GM21619 (cell line): Measurements from ENCODE around the gene NPIPA1.
A peak's percentile ranks its signal among the peaks of the same experiment; 100 is the strongest.
"Not testable (repeated sequence)": the region's sequence is repeated elsewhere in the genome, so short reads cannot be mapped to it uniquely, and the experiment has no call there.

ENCODE experiments used
- ATAC-seq: cut with Tn5 transposase; IDR thresholded peaks from one replicate; pipeline ENCODE4 v1.9.1; 2021; ENCODE audit not compliant: unreplicated experiment

The NPIPA1 gene

DNA sequence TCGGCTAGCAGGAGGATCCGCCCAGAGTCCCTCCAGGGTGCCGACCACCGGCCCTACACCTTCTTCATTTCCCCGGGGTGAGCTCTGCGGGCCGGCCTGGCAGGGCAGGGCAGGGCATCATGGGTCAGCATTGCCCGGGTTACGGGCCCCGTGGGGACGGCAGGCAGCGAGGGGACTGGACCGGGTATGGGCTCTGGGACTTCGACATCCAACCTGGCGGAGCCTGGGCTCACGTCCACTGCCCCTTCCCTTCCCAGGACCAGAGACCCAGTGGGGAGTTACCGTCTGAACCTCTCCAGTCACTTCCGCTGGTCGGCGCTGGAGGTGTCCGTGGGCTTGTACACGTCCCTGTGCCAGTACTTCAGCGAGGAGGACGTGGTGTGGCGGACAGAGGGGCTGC, 7.0 kb upstream of the NPIPA1 start:
- ATAC-seq: not testable (repeated sequence)

DNA sequence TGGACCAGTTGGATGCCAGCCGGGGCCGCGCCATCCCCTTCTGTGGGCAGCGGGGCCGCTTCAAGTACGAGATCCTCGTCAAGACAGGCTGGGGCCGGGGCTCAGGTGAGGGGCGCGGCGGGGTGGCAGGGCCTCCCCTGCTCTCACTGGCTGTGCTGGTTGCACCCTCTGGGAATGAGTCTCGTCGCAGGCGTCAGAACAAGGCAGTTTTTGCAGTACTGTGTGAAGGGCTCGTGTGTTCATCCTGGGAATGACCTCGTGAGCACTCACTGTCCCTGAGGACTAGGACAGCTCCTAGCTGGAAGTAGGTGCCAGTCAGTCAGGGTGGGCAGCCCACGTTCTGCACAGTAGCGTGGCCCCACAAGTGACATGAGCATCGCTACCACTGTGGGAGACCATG, 6.3 kb upstream of the NPIPA1 start:
- ATAC-seq: not testable (repeated sequence)

DNA sequence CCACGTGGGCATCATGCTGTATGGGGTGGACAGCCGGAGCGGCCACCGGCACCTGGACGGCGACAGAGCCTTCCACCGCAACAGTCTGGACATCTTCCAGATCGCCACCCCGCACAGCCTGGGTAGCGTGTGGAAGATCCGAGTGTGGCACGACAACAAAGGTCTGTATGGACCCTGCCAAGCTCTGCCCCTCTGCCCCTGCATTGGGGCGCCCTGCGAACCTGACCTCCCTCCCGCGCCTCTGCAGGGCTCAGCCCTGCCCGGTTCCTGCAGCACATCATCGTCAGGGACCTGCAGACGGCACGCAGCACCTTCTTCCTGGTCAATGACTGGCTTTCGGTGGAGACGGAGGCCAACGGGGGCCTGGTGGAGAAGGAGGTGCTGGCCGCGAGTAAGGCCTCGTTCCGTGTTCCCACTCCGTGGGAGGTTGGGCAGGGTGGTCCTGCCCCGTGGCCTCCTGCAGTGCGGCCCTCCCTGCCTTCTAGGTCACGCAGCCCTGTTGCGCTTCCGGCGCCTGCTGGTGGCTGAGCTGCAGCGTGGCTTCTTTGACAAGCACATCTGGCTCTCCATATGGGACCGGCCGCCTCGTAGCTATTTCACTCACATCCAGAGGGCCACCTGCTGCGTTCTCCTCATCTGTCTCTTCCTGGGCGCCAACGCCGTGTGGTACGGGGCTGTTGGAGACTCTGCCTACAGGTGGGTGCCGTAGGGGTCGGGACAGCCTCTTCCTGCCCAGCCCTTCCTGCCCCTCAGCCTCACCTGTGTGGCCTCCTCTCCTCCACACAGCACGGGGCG, 4.5 kb upstream of the NPIPA1 start:
- ATAC-seq: not testable (repeated sequence)

DNA sequence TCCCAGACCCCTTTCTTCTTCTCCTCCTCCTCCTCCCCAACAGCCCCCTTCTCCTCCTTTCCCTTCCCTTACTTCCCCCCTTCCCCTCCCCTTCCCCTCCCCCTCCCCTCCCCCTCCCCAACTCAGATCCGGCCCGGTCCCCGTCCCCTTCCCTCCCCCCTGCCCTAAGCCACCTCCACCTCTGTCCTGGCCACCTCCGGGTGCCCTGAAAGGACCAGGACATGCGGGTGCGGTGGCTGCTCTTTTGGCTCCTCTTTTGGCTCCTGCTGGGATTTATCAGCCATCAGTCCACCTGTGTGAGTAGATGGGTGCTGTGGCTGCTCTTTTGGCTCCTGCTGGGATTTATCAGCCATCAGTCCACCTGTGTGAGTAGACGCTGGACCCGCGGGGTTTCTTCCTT, 751 bp downstream of the NPIPA1 start:
- ATAC-seq: not testable (repeated sequence)

DNA sequence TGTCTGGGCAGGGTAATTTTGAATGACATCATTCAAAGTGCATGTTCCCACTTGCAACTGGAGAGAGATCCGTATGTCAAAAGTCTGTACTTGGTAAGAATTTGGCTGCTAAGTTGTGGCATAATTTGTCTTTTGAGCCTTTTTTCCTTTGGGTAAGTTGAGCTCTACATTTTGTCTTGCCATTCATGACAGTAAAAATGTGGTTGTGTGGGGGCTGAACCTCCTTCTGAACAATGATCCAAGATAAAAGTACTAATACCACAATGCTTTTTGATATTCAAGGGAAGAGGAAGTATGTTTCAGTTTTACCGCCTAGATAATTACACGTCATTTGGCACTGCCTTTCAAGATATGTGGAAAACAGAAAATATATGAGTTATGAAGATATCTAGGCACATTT, 5.4 kb downstream of the NPIPA1 start:
- ATAC-seq: not testable (repeated sequence)

DNA sequence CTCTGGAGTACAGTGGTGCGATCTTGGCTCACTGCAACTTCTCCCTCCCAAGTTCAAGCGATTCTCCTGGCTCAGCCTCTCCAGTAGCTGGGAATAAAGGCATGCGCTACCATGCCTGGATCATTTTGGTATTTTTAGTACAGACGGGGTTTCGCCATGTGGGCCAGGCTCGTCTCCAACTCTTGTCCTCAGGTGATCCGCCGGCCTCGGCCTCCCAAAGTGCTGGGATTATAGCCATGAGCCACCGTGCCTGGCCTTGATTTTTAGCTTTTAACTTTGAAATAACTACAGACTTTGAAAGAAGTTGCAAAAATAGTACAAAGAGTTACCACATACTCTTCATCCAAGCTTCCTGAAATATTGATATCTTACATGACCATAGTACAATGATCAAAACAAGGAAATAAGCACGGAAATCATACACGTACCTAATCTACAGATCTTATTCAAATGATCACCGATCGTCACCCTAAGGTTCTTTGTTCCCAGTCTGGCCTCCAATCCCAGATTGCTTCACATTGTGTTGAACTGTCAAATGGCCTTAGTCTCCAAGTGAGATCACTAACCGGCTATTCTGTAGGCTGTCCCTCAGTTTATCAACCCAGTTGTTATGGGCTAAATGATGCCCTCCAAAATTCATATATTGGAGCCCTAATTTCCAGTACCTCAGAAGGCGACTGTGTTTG, 18.4 kb downstream of the NPIPA1 start:
- no peak for ATAC-seq

DNA sequence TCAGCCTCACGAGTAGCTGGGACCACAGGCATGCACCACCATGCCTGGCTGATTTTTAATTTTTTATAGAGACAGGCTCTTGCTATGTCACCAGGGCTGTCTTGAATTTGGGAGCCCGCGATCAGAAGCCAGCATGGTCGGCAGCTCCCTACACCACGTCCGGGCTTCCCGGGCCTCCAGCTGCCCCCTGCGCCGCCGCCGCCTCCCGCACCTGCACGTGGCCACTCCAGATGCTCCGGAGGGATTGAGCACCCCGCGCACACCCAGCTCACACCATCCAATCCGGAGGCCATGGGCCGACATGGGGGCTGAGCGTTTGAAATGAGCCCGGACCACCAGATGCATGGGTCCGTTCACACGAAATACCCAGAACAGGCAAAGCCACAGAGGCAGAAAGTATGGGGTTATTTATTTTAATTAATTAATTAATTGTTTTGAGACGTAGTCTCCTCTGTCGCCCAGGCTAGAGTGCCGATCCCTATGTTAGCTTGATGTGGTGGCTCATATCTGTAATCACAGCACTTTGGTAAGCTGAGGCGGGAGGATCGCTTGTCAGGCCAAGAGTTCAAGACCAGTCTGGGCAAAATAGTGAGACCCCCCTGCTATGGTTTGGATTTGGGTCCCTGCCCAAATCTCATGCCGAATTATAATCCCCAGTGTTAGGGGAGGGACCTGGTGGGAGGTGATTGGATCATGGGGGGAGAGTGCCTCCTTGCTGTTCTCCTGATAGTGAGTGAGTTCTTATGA, 20.5 kb downstream of the NPIPA1 start:
- ATAC-seq: no peak

DNA sequence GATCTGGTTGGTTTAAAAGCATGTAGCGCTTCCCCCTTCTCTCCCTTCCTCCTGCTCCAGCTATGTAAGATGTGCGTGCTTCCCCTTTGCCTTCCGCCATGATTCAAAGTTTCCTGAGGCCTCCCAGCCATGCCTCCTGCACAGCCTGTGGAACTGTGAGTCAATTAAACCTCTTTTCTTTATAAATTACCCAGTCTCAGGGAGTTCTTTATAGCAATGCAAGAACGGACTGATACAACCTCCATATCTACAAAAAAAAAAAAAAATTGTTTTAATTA, 21.0 kb downstream of the NPIPA1 start:
- no peak for ATAC-seq

DNA sequence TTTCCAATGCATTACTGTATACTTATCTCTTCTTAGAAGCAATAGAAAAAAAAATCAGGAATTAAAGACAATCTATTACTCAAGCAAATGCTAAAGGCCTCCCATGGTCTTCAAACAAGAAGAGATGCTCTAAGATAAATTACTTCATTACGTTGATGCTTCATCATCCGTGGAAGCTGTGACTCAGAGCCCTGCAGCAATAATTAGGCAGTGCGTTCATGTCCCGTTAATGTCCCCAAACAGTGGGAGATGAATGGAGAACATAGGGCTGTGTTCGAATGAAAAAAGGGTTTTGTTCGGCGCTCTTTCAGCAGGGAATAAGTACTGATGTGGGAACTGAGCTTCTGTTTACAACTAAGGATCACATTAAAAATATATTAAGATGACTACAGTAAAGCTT, 21.7 kb downstream of the NPIPA1 start:
- no peak for ATAC-seq

DNA sequence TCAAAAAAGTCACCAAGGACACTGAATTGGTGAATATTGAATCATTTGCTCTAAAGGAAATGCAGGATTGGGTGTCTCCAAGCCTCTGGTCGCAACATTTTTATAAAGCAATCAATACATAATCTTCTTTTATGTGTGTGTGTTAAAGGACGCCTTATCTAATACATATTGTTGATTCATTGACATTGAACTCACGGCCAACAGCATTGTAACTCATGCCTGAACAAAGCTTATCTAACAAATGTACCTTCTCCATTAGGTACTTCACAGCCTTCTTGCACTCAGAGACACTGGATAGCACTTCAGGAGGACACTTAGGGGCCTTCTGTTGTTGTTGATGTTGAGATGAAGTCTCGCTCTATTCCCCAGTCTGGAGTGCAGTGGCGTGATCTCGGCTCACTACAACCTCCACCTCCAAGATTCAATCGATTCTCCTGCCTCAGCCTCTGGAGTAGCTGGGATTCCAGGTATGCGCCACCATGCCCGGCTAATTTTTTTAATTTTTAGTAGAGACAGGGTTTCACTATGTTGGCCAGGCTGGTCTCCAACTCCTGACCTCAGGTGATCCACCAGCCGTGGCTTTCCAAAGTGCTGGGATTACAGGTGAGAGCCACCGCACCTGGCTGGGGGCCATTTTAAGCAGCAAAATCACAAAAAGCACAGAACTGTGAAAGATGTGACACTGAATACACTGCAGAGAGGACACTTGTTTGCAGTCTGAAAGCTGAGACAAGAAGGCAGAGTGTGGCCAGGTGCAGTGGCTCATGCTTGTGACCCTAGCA, 24.4 kb downstream of the NPIPA1 start:
- ATAC-seq: no peak

DNA sequence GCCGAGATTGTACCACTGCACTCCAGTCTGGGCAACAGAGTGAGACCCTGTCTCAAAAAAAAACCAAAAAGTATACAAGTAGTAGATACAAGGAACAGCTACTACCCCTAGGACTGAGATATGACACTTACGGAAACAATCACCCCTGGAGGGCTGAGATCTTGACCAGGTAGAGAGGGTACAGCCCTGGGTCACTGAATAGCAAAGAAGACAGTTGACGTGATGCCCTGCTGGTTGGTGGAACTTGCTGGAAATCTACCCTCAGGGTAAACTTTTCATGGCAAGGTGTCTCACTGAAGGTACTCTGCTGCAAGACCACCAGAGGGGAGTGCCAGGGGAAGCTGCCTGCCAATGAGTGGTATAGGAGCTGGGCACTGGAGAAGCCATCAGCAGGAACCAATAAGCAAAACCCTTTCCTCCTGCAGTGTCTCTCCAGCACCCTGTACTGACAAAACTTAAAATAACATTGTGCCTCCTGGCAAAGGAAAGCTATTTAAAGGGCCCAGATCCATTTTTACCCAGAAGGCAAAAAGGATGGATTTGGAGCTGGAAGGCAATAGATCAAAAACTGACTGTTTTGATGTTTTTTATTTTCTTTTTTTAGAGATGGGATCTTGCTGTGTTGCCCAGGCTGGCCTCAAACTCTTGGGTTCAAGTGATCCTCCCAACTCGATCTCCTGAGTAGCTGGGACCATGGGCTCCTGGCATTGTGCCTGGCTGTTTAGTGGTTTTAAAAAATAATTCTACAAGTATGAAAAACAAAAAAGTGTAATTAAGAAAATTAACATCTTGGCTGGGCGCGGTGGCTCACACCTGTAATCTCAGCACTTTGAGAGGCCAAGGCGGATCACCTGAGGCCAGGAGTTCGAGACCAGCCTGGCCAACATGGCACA, 26.3 kb downstream of the NPIPA1 start:
- ATAC-seq: no peak

DNA sequence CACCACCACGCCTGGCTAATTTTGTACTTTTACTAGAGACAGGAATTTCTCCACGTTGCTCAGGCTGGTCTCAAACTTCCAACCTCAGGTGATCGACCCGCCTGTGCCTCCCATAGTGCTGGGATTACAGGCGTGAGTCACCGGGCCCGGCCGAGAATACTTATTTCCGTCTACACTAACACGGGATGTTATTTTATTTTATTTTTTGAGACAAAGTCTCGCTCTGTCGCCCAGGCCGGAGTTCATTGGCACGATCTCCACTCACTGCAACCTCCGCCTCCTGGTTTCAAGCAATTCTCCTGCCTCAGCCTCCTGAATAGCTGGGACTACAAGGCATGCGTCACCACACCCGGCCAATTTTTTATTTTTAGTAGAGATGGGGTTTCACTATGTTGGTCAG, 28.1 kb downstream of the NPIPA1 start:
- no peak for ATAC-seq

DNA sequence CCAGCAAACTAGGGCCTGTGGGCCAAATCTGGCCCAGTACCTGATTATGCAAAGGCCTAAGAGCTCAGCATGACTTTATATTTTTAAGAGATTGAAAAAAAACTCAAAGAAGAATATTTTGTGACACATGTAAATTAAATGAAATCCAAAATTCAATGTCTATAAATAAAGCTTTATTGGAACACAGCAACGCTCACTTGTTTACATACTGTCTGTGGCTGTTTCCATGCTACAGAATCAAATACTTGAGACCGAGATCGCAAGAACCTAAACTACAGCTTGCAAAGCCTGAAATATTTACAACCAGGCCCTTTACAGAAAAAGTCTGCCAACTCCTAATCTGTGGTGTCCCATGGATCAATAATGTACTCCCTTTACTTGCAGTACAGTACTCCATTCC, 32.6 kb downstream of the NPIPA1 start:
- not testable (repeated sequence) for ATAC-seq

DNA sequence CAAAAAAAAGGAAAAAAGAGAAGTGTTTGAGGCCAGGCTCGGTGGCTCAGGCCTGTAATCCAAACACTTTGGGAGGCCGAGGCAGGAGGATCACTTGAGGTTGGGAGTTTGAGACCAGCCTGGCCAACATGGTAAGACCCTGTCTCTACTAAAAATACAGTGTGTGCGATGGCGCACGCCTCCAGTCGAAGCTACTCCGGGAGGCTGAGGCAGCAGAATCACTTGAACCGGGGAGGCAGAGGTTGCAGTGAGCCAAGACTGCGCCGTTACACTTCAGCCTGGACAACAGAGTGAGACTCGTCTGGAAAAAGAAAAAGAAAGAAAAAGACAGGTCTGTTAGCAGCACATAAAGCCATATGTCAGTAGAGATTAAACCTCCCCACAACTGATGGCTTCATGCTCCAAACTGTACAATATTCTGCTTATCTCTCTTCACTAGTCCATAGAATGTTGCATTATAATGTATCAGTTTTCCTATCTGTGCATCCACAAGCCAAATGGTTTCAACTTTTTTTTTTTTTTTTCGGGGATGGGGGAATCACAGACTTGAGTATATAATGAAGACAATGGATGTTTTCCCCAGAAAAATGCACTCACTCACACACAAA, 34.5 kb downstream of the NPIPA1 start:
- ATAC-seq: not testable (repeated sequence)

DNA sequence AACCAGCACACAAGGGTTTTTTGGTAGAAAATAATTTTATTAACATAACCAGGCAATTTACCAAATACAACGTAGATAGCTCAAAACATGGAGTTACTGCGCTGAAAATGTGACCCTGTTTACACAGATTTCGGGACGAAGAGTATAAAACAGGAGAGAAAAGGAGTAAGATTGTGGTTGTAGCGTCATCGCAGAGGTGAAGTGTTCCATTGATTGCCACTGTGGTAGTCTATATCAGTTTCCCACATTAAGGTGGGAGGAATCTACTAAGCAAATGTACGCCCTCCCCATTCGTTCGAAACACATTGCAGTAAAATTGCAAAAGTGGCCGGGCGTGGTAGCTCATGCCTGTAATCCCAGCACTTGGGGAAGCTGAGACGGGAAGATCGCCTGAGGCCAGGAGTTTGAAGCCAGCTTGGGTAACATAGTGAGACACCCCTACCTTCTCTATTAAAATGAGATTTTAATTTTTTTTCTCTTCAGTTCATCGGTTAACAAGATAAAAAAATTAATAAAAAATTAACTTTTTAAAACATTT, 36.6 kb downstream of the NPIPA1 start:
- not testable (repeated sequence) for ATAC-seq

DNA sequence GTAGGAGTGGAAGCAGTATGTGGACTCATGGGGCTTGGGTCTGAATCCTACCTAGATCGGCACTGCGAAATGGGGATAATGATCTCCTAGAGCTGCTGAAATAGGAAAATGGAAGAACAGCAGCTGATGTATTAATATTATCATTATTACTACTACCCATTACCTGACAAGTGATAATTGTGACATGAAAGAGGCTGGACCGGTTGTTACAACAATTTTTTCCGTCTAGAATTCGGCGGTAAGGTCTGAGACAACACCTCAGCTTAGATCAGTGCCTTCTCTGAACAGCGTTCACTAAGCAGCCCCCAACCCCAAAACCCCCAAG, 37.0 kb downstream of the NPIPA1 start:
- ATAC-seq: not testable (repeated sequence)

DNA sequence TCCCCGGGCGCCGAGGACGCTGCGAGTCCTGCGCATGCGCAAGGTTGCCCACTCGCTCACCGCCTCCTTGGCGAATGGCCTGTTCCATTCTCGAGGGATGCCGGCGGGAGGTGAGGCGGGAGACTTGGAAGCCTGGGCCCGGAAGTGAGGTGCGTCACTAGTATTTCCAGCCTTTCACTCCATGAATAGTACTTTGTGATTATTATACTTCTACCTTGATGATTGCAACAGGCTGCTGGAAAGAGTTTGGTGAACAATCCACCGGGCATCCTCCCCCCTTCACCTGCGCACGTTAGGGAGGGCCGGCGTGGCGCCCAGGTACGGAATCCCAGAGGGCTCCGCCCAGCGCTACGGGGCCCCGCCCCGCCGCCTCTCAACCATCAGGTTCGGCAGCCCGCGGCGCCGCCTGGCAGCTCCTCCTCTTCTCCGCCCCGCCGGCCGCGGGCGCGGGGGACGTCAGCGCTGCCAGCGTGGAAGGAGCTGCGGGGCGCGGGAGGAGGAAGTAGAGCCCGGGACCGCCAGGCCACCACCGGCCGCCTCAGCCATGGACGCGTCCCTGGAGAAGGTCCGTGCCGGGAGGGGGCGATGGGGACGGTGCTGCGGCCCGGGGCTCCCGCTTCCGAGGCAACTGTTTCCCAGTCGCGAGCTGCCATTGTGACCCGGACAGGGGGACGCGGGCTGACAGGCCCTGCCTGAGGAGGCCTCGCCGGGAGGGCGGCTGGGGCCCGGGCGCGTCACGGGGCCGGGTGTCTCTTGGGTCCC, 37.6 kb downstream of the NPIPA1 start, which contains the start of gene PDXDC1:
Gene PDXDC1, plus strand, starts transcription at position 371 of the 762 bp plus-strand sequence. Its CDS starts 174 bp downstream, at position 545.
- peak; percentile 88 for ATAC-seq

DNA sequence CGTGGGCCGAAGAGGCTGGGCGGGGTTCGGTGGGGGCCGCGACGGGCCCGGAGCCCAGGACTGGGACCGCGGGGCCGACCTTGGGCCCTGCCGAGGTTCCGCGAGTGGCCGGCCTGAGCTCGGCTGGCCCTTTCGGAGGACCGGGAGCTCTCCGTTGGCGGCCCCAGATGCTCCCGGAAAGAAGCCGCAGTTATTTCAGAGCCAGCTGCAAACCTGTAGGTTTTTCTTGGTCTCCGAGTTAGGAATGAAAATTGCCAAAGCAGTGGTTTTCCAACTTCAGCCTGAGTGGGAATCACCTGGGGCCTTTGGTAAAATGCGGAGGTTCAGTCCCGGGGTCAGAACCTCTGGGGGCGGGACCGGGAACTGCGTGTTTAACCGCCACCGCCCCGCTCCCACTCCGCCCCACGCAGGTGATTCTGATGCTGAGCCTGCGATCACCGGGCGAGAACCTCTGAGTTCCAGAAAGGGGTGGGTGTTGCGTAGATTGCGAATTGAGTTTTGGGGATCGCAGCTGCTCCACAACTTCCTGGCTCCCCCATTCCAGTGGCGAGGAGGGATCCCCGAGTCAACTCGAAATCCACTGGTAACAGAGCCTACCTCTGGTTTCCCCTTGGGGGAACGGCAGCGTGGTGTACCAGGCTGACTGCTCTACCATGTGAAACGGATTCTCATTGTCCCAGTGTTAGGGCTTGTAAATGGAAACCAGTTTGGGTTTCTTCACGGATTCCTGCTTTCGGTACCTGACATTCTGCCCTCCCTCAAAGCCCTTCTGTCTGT, 38.4 kb downstream of the NPIPA1 start:
- peak; percentile 21 for ATAC-seq
